Choroid plexus epithelial cell (primary cell): ENCODE results near the gene SSBP2.

Source experiments
- DNase-seq: peaks from one replicate; pipeline ENCODE4 v3.0.0-alpha.2; 2010; ENCODE audit warnings: low read depth
- H3K4me3 ChIP-seq: 2 replicates; pipeline ENCODE4 v1.5.1; 2011; ENCODE audit warnings: low read depth, mild to moderate bottlenecking, control low read depth, low read length, moderate library complexity
- CTCF ChIP-seq: conservative IDR thresholded peaks from 2 replicates; pipeline ENCODE4 v1.5.1; 2011; ENCODE audit warnings: low read depth, mild to moderate bottlenecking, control low read depth, inconsistent platforms, low read length, moderate library complexity

SSBP2 gene

GRCh38 chr5:81708889-81709288 is 42.0 kb downstream of the SSBP2 start:
- no peak for TF ChIP-seq CTCF
- no peak for DNase-seq

DNA sequence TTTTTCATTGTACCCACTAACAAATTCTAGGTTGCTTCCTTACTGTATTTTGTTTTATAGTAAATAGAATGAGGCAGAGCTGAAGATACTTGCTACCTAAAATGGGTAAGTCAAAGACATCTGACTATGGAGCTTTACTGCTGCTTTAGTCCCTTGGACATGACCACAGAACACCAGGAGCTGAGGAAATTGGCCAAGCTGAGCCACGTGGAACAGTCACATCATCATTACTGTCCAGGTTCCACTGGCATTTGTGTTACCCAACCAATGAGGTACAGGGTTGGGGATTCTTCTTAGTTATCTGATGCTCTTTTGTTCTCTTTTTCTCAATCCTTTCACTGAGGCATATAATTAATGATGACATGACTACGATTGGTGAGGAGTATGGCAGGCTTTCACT is 47.1 kb downstream of the SSBP2 start:
- TF ChIP-seq CTCF, result no peak
- no peak for DNase-seq
- no peak overlapping the region for H3K4me3 ChIP-seq

More at GRCh38 chr5:81708889-81709288, 42.0 kb downstream of the SSBP2 start:
- no peak overlapping the region for H3K4me3 ChIP-seq

DNA sequence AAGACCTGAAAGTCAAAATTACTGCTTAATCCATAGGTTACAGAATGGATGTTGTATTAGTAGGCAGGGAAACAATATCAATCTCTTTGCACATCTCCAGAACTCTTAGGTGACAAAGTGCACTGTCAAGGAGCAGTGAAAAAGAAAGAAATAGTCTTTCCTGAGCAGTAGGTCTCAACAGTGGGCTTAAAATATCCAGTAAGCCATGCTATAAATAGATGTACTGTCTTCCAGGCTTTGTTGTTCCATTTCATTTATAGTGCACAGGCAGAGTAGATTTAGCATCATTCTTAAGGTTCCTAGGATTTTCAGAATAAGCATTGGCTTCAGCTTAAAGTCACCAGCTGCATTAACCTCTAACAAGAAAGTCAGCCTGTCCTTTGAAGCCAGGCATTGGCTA is 50.7 kb downstream of the SSBP2 start:
- DNase-seq, result no peak
- no peak for TF ChIP-seq CTCF

GRCh38 chr5:81698813-81699212 is 52.1 kb downstream of the SSBP2 start:
- TF ChIP-seq CTCF, result no peak
- DNase-seq, result no peak
- H3K4me3 ChIP-seq, result no peak overlapping the region

More for the DNA sequence above, 50.7 kb downstream of the SSBP2 start:
- no peak overlapping the region for H3K4me3 ChIP-seq

- no peak overlapping the region for H3K4me3 ChIP-seq
- DNase-seq, result no peak
- TF ChIP-seq CTCF, result no peak
These were observed 54.2 kb downstream of the SSBP2 start for GRCh38 chr5:81696418-81697397.

- no peak for TF ChIP-seq CTCF
- no peak overlapping the region for H3K4me3 ChIP-seq
- no peak for DNase-seq
These were observed 56.2 kb downstream of the SSBP2 start for GRCh38 chr5:81694726-81695125.

DNA sequence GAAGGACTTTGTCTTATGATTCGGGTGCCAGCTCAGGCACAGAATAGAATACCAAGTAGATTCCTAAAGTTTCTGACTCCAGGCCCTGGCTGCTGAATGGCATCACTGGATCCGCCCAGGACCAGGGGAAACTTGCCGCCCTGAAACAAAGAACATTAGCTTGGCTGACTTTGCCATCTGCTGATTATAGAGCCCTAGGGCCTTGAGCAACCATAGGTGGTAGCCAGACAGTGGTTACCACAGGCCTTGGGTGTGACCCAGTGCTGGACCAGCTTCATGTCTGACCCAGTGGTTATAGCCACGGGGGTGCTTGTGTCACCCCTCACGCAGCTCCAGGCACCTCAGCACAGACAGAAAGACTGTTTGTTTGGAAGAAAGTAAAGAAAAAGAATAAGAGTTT is 62.7 kb downstream of the SSBP2 start:
- DNase-seq, result no peak
- TF ChIP-seq CTCF, result no peak
- H3K4me3 ChIP-seq, result no peak overlapping the region
